WTC11 (cell line): ENCODE results near the gene AKAP13. TPM values are rescaled to one million over a fixed set of nuclear protein-coding genes. Genes with fewer than 3 reads are reported as not detected.

Experiments used
- ATAC-seq: fragments of 200-7000 bp; cut with Tn5 transposase; 2 replicates; pipeline ENCODE4 v1.10.0; 2021; ENCODE audit warnings: mild to moderate bottlenecking, moderate library complexity
- CTCF ChIA-PET: fragments of 300-600 bp; sonication (Branson Sonifier 250); formaldehyde crosslinking; loops from one replicate; lab custom pipeline; 2021; ENCODE audit warnings: antibody characterized with exemption; lab: Charles Lee
- POLR2A ChIA-PET: fragments of 350-600 bp; sonication (Branson Sonifier 250); formaldehyde crosslinking; loops from one replicate; lab custom pipeline; 2021; ENCODE audit warnings: antibody characterized with exemption; lab: Charles Lee
- DNase-seq: peaks from one replicate; pipeline ENCODE4 v3.0.0; 2021; ENCODE audit warnings: low spot score
- H3K27ac Mint-ChIP-seq: 2 replicates; pipeline ENCODE4 v1.8.0; 2021; ENCODE audit warnings: mixed read lengths
- H3K27me3 Mint-ChIP-seq: 2 replicates; pipeline ENCODE4 v1.8.0; 2021; ENCODE audit warnings: low read depth, mild to moderate bottlenecking, moderate library complexity, mixed read lengths
- H3K36me3 Mint-ChIP-seq: 2 replicates; pipeline ENCODE4 v1.8.0; 2021; ENCODE audit warnings: mixed read lengths
- H3K4me1 Mint-ChIP-seq: 2 replicates; pipeline ENCODE4 v1.8.0; 2022; ENCODE audit warnings: mixed read lengths
- H3K4me3 Mint-ChIP-seq: 2 replicates; pipeline ENCODE4 v1.8.0; 2021; ENCODE audit warnings: mild to moderate bottlenecking, moderate library complexity, mixed read lengths
- H3K9me3 Mint-ChIP-seq: 2 replicates; pipeline ENCODE4 v1.8.0; 2021; ENCODE audit warnings: mixed read lengths
- ATF1 ChIP-seq: sonication (generic); formaldehyde crosslinking; IDR thresholded peaks from 2 replicates; pipeline ENCODE4 v1.8.1; 2023; ENCODE audit warnings: mild to moderate bottlenecking, moderate library complexity, missing genetic modification reagents
- FOXJ3 ChIP-seq: sonication (generic); formaldehyde crosslinking; IDR thresholded peaks from 2 replicates; pipeline ENCODE4 v1.9.0; 2021; ENCODE audit warnings: missing genetic modification reagents, mild to moderate bottlenecking, borderline replicate concordance
- MYBL2 ChIP-seq: sonication (generic); formaldehyde crosslinking; IDR thresholded peaks from 2 replicates; pipeline ENCODE4 v1.8.1; 2023; ENCODE audit warnings: mild to moderate bottlenecking, moderate library complexity, missing genetic modification reagents
- TEAD1 ChIP-seq: sonication (generic); formaldehyde crosslinking; IDR thresholded peaks from 2 replicates; pipeline ENCODE4 v1.8.0; 2022; ENCODE audit warnings: mild to moderate bottlenecking, missing genetic modification reagents
- ZNF396 ChIP-seq: fragments of 250-450 bp; sonication (Bioruptor Pico); IDR thresholded peaks from 2 replicates; pipeline ENCODE4 v1.8.0; 2021; ENCODE audit warnings: mild to moderate bottlenecking, moderate library complexity, borderline replicate concordance
- ZNF671 ChIP-seq: fragments of 250-450 bp; sonication (Bioruptor Pico); IDR thresholded peaks from 2 replicates; pipeline ENCODE4 v1.8.0; 2021; ENCODE audit warnings: mild to moderate bottlenecking
- total RNA-seq: library from RNA; stranded (reverse); gene quantifications from 3 replicates; pipeline ENCODE4 v1.2.3, GENCODE V29; 2021
- TF ChIP-seq, protein P1 (sequence below): fragments of 200-600 bp; IDR thresholded peaks from 2 replicates; pipeline ENCODE4 v1.8.0; 2022; ENCODE audit warnings: antibody characterized with exemption
- TF ChIP-seq, protein P2 (sequence below): fragments of 250-450 bp; sonication (Bioruptor Pico); conservative IDR thresholded peaks from 2 replicates; pipeline ENCODE4 v1.9.0; 2021; ENCODE audit warnings: mild to moderate bottlenecking
- TF ChIP-seq, protein P3 (sequence below): sonication (generic); formaldehyde crosslinking; IDR thresholded peaks from 2 replicates; pipeline ENCODE4 v1.8.1; 2022; ENCODE audit warnings: mild to moderate bottlenecking, moderate library complexity, missing genetic modification reagents
- TF ChIP-seq, protein P4 (sequence below): sonication (generic); formaldehyde crosslinking; IDR thresholded peaks from 2 replicates; pipeline ENCODE4 v1.8.1; 2022; ENCODE audit warnings: missing genetic modification reagents, borderline replicate concordance
- TF ChIP-seq, protein P5 (sequence below): sonication (generic); formaldehyde crosslinking; conservative IDR thresholded peaks from 2 replicates; pipeline ENCODE4 v1.8.1; 2022; ENCODE audit warnings: mild to moderate bottlenecking, missing genetic modification reagents
- TF ChIP-seq, protein P6 (sequence below): sonication (generic); formaldehyde crosslinking; IDR thresholded peaks from 2 replicates; pipeline ENCODE4 v1.8.0; 2023; ENCODE audit warnings: mild to moderate bottlenecking, missing genetic modification reagents
- TF ChIP-seq, protein P7 (sequence below): sonication (generic); formaldehyde crosslinking; IDR thresholded peaks from 2 replicates; pipeline ENCODE4 v1.8.1; 2022; ENCODE audit warnings: low read depth, mild to moderate bottlenecking, moderate library complexity, missing genetic modification reagents, borderline replicate concordance

AKAP13 gene
- total RNA-seq, 1 experiment from 2014 or later, result 50.3 TPM

DNA sequence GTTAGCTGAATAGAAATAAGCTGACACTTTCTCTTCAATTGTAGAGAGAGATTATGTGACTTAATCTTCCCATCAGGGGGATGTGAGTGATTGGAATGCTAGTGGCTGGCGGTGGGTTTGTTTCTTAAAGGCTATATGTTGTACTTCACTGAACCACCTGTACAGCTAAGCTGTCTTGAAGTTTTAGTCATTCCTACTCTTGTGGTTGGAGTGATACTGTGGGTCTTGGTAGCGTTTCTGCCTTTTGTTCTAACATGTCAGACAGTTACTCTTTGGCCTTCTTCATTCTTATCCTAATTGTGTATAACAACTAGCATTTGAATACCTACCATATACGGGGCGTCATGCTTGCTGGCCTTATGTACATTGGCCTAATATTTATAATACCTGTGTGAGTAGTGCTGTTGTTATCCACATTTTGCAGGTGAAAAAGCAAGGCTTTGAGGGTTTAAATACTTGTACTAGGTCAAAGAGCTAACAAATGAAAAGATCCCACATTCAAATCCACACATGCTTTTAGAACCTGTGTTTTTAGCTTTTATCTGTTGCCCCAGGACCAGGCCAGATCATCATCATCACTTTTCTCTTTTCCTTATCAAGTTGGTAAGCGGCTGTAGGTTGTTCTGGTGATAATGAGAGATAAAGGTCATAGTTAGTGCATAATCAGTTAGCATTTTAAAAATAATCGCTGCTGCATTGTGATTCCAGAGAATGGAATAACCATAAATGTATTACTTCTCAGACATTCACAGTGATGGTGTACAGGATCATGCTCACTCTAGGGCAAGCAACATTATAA is 50.2 kb downstream of the AKAP13 start:
- CTCF ChIA-PET, result interaction anchor here (1.0 to 1.6 kb wide), 2 partner anchors 100 to 155 kb away, joined by 3 to 5 read pairs; no protein-coding TSS in a partner anchor
- POLR2A ChIA-PET, result interaction anchor here (0.8 kb wide), 1 partner anchor 50 kb away, joined by 3 read pairs; the partner anchor contains the start of gene AKAP13
- TF ChIP-seq MYBL2 (CRISPR knock-in tag), result no peak
- TF ChIP-seq, protein P1, sequence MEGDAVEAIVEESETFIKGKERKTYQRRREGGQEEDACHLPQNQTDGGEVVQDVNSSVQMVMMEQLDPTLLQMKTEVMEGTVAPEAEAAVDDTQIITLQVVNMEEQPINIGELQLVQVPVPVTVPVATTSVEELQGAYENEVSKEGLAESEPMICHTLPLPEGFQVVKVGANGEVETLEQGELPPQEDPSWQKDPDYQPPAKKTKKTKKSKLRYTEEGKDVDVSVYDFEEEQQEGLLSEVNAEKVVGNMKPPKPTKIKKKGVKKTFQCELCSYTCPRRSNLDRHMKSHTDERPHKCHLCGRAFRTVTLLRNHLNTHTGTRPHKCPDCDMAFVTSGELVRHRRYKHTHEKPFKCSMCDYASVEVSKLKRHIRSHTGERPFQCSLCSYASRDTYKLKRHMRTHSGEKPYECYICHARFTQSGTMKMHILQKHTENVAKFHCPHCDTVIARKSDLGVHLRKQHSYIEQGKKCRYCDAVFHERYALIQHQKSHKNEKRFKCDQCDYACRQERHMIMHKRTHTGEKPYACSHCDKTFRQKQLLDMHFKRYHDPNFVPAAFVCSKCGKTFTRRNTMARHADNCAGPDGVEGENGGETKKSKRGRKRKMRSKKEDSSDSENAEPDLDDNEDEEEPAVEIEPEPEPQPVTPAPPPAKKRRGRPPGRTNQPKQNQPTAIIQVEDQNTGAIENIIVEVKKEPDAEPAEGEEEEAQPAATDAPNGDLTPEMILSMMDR, result no peak
- TF ChIP-seq, protein P2, sequence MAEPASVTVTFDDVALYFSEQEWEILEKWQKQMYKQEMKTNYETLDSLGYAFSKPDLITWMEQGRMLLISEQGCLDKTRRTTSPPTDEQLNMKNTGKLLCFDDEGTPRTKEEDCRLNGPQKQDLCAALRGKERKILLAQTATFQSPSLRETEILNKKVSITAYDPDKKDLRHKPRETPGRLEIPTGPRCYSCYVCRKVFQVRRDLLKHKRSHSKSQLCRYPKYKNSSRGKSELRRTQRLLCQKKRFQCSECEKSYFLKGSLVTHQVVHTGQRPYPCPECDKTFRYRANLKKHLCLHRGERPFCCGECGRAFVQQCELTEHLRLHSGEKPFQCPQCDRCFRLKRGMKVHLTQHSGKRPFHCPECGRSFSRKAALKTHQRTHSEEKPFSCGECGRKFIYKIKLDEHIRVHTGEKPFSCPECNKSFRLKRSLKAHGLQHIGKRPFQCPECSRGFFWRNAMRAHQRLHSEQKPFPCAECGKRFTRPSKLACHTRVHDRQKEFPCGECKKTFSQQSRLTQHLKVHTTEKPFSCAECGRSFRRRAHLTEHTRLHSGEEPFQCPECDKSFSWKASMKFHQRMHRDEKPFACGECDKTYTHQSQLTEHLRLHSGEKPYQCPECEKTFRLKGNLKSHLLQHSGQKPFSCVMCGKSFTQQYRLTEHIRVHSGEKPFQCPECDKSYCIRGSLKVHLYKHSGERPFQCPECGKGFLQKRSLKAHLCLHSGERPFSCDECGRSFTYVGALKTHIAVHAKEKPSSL (CRISPR knock-in tag), result no peak
- no peak for TF ChIP-seq FOXJ3 (CRISPR knock-in tag)
- TF ChIP-seq ATF1 (CRISPR knock-in tag), result no peak
- no peak for TF ChIP-seq ZNF671 (CRISPR knock-in tag)
- TF ChIP-seq, protein P3, sequence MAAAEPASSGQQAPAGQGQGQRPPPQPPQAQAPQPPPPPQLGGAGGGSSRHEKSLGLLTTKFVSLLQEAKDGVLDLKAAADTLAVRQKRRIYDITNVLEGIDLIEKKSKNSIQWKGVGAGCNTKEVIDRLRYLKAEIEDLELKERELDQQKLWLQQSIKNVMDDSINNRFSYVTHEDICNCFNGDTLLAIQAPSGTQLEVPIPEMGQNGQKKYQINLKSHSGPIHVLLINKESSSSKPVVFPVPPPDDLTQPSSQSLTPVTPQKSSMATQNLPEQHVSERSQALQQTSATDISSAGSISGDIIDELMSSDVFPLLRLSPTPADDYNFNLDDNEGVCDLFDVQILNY (CRISPR knock-in tag), result no peak
- TF ChIP-seq, protein P4, sequence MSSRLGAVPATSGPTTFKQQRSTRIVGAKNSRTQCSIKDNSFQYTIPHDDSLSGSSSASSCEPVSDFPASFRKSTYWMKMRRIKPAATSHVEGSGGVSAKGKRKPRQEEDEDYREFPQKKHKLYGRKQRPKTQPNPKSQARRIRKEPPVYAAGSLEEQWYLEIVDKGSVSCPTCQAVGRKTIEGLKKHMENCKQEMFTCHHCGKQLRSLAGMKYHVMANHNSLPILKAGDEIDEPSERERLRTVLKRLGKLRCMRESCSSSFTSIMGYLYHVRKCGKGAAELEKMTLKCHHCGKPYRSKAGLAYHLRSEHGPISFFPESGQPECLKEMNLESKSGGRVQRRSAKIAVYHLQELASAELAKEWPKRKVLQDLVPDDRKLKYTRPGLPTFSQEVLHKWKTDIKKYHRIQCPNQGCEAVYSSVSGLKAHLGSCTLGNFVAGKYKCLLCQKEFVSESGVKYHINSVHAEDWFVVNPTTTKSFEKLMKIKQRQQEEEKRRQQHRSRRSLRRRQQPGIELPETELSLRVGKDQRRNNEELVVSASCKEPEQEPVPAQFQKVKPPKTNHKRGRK (CRISPR knock-in tag), result no peak
- no peak for TF ChIP-seq ZNF396 (CRISPR knock-in tag)
- TF ChIP-seq, protein P5, sequence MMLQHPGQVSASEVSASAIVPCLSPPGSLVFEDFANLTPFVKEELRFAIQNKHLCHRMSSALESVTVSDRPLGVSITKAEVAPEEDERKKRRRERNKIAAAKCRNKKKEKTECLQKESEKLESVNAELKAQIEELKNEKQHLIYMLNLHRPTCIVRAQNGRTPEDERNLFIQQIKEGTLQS, result no peak
- TF ChIP-seq, protein P6, sequence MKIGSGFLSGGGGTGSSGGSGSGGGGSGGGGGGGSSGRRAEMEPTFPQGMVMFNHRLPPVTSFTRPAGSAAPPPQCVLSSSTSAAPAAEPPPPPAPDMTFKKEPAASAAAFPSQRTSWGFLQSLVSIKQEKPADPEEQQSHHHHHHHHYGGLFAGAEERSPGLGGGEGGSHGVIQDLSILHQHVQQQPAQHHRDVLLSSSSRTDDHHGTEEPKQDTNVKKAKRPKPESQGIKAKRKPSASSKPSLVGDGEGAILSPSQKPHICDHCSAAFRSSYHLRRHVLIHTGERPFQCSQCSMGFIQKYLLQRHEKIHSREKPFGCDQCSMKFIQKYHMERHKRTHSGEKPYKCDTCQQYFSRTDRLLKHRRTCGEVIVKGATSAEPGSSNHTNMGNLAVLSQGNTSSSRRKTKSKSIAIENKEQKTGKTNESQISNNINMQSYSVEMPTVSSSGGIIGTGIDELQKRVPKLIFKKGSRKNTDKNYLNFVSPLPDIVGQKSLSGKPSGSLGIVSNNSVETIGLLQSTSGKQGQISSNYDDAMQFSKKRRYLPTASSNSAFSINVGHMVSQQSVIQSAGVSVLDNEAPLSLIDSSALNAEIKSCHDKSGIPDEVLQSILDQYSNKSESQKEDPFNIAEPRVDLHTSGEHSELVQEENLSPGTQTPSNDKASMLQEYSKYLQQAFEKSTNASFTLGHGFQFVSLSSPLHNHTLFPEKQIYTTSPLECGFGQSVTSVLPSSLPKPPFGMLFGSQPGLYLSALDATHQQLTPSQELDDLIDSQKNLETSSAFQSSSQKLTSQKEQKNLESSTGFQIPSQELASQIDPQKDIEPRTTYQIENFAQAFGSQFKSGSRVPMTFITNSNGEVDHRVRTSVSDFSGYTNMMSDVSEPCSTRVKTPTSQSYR (CRISPR knock-in tag), result no peak
- TF ChIP-seq, protein P7, sequence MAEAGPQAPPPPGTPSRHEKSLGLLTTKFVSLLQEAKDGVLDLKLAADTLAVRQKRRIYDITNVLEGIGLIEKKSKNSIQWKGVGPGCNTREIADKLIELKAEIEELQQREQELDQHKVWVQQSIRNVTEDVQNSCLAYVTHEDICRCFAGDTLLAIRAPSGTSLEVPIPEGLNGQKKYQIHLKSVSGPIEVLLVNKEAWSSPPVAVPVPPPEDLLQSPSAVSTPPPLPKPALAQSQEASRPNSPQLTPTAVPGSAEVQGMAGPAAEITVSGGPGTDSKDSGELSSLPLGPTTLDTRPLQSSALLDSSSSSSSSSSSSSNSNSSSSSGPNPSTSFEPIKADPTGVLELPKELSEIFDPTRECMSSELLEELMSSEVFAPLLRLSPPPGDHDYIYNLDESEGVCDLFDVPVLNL (CRISPR knock-in tag), result no peak
- no peak for TF ChIP-seq TEAD1
- TF ChIP-seq, all 79 proteins: peak for 0
- ATAC-seq, result no peak
- Mint-ChIP-seq H3K4me3 (no peak overlapping the region), H3K36me3 (no peaks in the 10 kb centered on the region), H3K27ac (peak overlapping the region; percentile 74), H3K27me3 (no peaks in the 10 kb centered on the region), H3K4me1 (peaks cover 48% of the 10 kb centered on the region), H3K9me3 (no peaks in the 10 kb centered on the region)
- DNase-seq, result no peak
